ENCODE measurements around the gene KRT35. TPM values are rescaled to one million over a fixed set of nuclear protein-coding genes. Genes with fewer than 3 reads are reported as not detected.

The KRT35 gene
- total RNA-seq (2022; extraction: Qiagen RNA extraction; ENCODE audit: low read depth): not detected in 5 replicates

GRCh38 chr17:41481036-41481435, at the start of gene KRT35:
Gene KRT35 (minus strand): TSS chr17:41481151. CDS start chr17:41481097, 54 bp downstream.

DNA sequence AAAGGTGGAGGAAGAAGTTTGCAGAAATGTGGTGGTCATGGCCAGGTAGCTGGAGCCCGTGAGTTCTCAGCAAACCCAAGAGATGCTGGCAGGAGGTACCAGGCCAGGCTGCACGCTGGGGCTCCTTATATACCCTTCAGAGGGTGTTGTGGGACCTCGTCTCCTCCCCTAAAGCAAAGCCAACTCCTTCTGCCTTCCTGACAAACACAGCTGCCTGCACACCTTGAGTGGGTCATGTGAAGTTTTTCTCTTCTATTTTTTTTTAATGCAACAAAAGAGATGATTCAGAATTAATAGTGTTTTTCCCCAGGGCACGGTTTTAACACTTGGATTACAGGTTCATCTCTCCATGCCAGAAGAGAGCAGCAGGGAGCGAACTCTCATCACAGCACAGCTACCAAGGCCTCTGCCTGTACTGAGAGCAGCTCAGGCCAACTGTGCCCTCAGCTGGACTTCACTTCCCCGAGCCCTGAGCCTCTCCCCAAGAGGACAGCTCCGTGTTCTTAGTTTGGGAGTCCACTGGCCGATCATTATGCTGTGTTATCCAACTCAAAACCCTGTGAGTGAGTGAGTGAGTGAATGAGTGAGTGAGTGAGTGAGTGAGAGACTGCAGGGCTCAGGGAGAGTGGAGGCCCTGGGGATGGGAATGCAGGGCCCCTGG, 38.0 kb upstream of the KRT35 start, which contains the start of gene KRT15:
Gene KRT15, minus strand, starts transcription at position 102 of the 661 bp plus-strand sequence. Its CDS starts 63 bp downstream, at position 39.

DNA sequence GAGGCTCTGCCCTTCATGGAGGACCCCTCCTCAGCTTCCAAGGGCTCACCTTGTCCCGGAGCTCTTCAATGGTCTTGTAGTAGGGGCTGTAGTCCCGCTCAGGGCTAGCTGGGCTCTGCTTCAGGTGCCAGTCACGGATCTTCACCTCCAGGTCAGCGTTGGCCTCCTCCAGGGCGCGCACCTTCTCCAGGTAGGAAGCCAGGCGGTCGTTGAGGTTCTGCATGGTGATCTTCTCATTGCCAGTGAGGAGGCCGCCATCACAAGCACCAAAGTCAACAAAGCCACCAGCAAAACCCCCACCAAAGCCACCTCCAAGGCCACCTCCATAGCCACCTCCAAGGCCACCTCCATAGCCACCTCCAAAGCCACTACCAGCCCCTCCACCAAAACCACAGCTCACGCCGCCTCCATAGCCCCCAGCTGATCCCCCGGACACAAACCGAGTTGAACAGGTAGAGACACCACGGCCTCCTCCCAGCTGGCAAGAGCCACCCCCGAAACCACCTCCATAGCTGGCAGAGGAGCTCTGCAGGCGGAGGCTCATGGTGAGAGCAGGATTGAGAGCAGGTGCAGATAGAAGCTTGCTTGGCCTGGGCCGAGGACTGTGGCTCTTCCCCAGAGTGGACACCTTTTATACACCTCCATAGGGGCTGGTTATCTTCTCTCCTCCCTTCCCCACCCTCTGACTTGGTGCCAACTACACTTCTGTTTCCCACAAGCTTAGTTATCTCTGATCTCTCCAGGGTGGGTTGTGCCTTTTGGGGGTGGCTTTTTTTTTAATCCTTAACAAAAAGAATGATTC, 24.3 kb upstream of the KRT35 start, which contains the start of gene KRT13:
Gene KRT13, minus strand, starts transcription at position 606 of the 802 bp plus-strand sequence. Its CDS starts 62 bp downstream, at position 544.

GRCh38 chr17:41489531-41489930, 8.6 kb upstream of the KRT35 start, which contains the start of gene KRT36:
Gene KRT36 (minus strand): TSS chr17:41489910. CDS start chr17:41489864, 46 bp downstream.

DNA sequence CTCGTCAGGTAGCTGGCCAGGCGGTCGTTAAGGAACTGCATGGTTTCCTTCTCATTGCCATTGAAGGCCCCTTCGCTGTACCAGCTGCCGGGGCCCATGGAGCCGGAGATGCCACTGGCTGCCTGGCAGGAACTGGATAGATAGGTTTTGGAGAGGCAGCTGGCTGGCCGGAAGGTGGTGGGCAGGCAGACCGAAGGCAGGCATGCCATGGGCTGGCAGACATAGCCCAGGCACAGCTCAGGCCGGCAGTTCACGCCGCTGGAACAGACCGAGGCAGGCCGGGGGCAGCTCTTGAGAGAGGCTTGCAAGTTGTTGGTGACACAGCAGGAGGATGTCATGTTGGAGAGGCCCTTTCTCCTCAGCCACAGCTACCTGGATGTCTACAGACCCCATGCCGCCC, 14.0 kb downstream of the KRT35 start, which contains the start of gene KRT32:
Gene KRT32, minus strand, starts transcription at position 399 of the 400 bp plus-strand sequence. Its CDS starts 61 bp downstream, at position 338.

GRCh38 chr17:41440531-41441033, 40.4 kb downstream of the KRT35 start, which contains the start of gene KRT38:
Gene KRT38 (minus strand): TSS chr17:41440983. CDS start chr17:41440921, 62 bp downstream.

Other genes with a start within 250 kb of the KRT35 start
- gene KRTAP9-3, start 248.7 kb downstream of the KRT35 start, total RNA-seq (2022; extraction: Qiagen RNA extraction; ENCODE audit: low read depth): not detected in 5 replicates
- not detected in 5 replicates for gene KRTAP9-8, start 243.2 kb downstream of the KRT35 start, total RNA-seq (2022; extraction: Qiagen RNA extraction; ENCODE audit: low read depth)
- not detected in 5 replicates for gene KRTAP9-4, start 231.5 kb downstream of the KRT35 start, total RNA-seq (2022; extraction: Qiagen RNA extraction; ENCODE audit: low read depth)
- gene KRTAP9-9, start 225.8 kb downstream of the KRT35 start, total RNA-seq (2022; extraction: Qiagen RNA extraction; ENCODE audit: low read depth): not detected in 5 replicates
- not detected in 5 replicates for gene KRTAP9-6, start 215.8 kb downstream of the KRT35 start, total RNA-seq (2022; extraction: Qiagen RNA extraction; ENCODE audit: low read depth)
- not detected in 5 replicates for gene KRTAP9-7, start 205.5 kb downstream of the KRT35 start, total RNA-seq (2022; extraction: Qiagen RNA extraction; ENCODE audit: low read depth)
- gene KRTAP29-1, start 178.3 kb downstream of the KRT35 start, total RNA-seq (2022; extraction: Qiagen RNA extraction; ENCODE audit: low read depth): not detected in 5 replicates
- not detected in 5 replicates for gene KRTAP16-1, start 171.8 kb downstream of the KRT35 start, total RNA-seq (2022; extraction: Qiagen RNA extraction; ENCODE audit: low read depth)
- not detected in 5 replicates for gene KRTAP17-1, start 165.4 kb downstream of the KRT35 start, total RNA-seq (2022; extraction: Qiagen RNA extraction; ENCODE audit: low read depth)
- gene KRT33A, start 130.3 kb downstream of the KRT35 start, total RNA-seq (2022; extraction: Qiagen RNA extraction; ENCODE audit: low read depth): not detected in 5 replicates
- 0.05 to 0.13 TPM (median 0.10 TPM) in 3 of 5 replicates, not detected in the others for gene KRT33B, start 111.3 kb downstream of the KRT35 start, total RNA-seq (2022; extraction: Qiagen RNA extraction; ENCODE audit: low read depth)
- 0.25 to 0.64 TPM (median 0.35 TPM) in 5 replicates for gene KRT34, start 98.8 kb downstream of the KRT35 start, total RNA-seq (2022; extraction: Qiagen RNA extraction; ENCODE audit: low read depth)
- gene KRT31, start 83.5 kb downstream of the KRT35 start, total RNA-seq (2022; extraction: Qiagen RNA extraction; ENCODE audit: low read depth): not detected in 5 replicates
- gene KRT37, start 56.6 kb downstream of the KRT35 start, total RNA-seq (2022; extraction: Qiagen RNA extraction; ENCODE audit: low read depth): not detected in 5 replicates
- not detected in 5 replicates for gene KRT38, start 40.2 kb downstream of the KRT35 start, total RNA-seq (2022; extraction: Qiagen RNA extraction; ENCODE audit: low read depth)
- 0.06 to 0.08 TPM in 2 of 5 replicates, not detected in the others for gene KRT32, start 13.8 kb downstream of the KRT35 start, total RNA-seq (2022; extraction: Qiagen RNA extraction; ENCODE audit: low read depth)
- not detected in 5 replicates for gene KRT36, start 8.8 kb upstream of the KRT35 start, total RNA-seq (2022; extraction: Qiagen RNA extraction; ENCODE audit: low read depth)
- 0.16 to 0.30 TPM (median 0.20 TPM) in 5 replicates for gene KRT13, start 24.5 kb upstream of the KRT35 start, total RNA-seq (2022; extraction: Qiagen RNA extraction; ENCODE audit: low read depth)
- gene KRT15, start 37.7 kb upstream of the KRT35 start, total RNA-seq (2022; extraction: Qiagen RNA extraction; ENCODE audit: low read depth): 3.5 to 6.2 TPM (median 5.4 TPM) in 5 replicates
- 43.9 to 68.3 TPM (median 57.0 TPM) in 5 replicates for gene KRT19, start 47.2 kb upstream of the KRT35 start, total RNA-seq (2022; extraction: Qiagen RNA extraction; ENCODE audit: low read depth)
- not detected in 5 replicates for gene KRT9, start 90.9 kb upstream of the KRT35 start, total RNA-seq (2022; extraction: Qiagen RNA extraction; ENCODE audit: low read depth)
- gene KRT14, start 105.7 kb upstream of the KRT35 start, total RNA-seq (2022; extraction: Qiagen RNA extraction; ENCODE audit: low read depth): 0.14 to 0.30 TPM (median 0.16 TPM) in 3 of 5 replicates, not detected in the others
- 0.43 to 0.96 TPM (median 0.73 TPM) in 5 replicates for gene KRT16, start 131.6 kb upstream of the KRT35 start, total RNA-seq (2022; extraction: Qiagen RNA extraction; ENCODE audit: low read depth)
- 0.77 to 1.2 TPM (median 1.1 TPM) in 5 replicates for gene KRT17, start 143.4 kb upstream of the KRT35 start, total RNA-seq (2022; extraction: Qiagen RNA extraction; ENCODE audit: low read depth)
- 1,218 to 1,665 TPM (median 1,423 TPM) in 5 replicates for gene EIF1, start 207.7 kb upstream of the KRT35 start, total RNA-seq (2022; extraction: Qiagen RNA extraction; ENCODE audit: low read depth)
- 0.14 TPM in 1 of 5 replicates, not detected in the others for gene GAST, start 231.2 kb upstream of the KRT35 start, total RNA-seq (2022; extraction: Qiagen RNA extraction; ENCODE audit: low read depth)